ENCODE results near the gene RUSC1. TPM values are rescaled to one million over a fixed set of nuclear protein-coding genes. Genes with fewer than 3 reads are reported as not detected.

The RUSC1 gene
- total and polyA plus RNA-seq, 2 of the 8 experiments (the other 6 are each of a cell fraction or from before 2014, with no cell fraction given), result 54.6 to 90.4 TPM

- peak; percentile 50; the same call in 1 of the 2 replicates for TF ChIP-seq GTF2F1 (IDR thresholded peaks at IDR 0.05; ENCODE audit: borderline replicate concordance, low read depth, low read length)
- TF ChIP-seq HDAC6 (IDR thresholded peaks at IDR 0.05; ENCODE audit: low read depth, low read length), result no peak
- TF ChIP-seq CHD7 (IDR thresholded peaks at IDR 0.05; ENCODE audit: insufficient replicate concordance, low read length), result no peak
- no peak for TF ChIP-seq RFX5 (IDR thresholded peaks at IDR 0.05; ENCODE audit: borderline replicate concordance, low read depth, low read length)
- TF ChIP-seq GABPA (IDR thresholded peaks at IDR 0.05; ENCODE audit: borderline replicate concordance, insufficient read depth, low read length), result no peak; the same call in 1 of the 2 replicates
- no peak for TF ChIP-seq EZH2 (IDR thresholded peaks at IDR 0.05; ENCODE audit: low read depth, low read length, severe bottlenecking)
- TF ChIP-seq TAF1 (IDR thresholded peaks at IDR 0.05; ENCODE audit: low read depth, low read length), result peak; percentile 91
- no peak for TF ChIP-seq NANOG (IDR thresholded peaks at IDR 0.05; ENCODE audit: insufficient read depth, low read depth, low read length, poor library complexity, severe bottlenecking)
- no peak for TF ChIP-seq SP2 (IDR thresholded peaks at IDR 0.05; ENCODE audit: low read length)
Measured at GRCh38 chr1:155308493-155309422, 11.9 kb upstream of the RUSC1 start, which contains the start of gene FDPS (continued).
